DOHH2 (cell line): ENCODE measurements around the gene CNTNAP5.

Source experiments
- H3F3A ChIP-seq: fragments of 200-600 bp; sonication (generic), shearing (Covaris generic); 2 replicates; pipeline ENCODE4 v1.6.0; 2016; ENCODE audit warnings: antibody characterized with exemption, mild to moderate bottlenecking; ENCODE audit not compliant: control insufficient read depth, insufficient read depth
- H3K27ac ChIP-seq: fragments of 200-600 bp; sonication (generic); 2 replicates; pipeline ENCODE4 v1.5.1; 2014; ENCODE audit warnings: low read depth, mild to moderate bottlenecking, low read length, moderate library complexity
- H3K27me3 ChIP-seq: fragments of 200-600 bp; sonication (generic); 2 replicates; pipeline ENCODE4 v1.6.1; 2014; ENCODE audit warnings: mild to moderate bottlenecking, low read length, mixed read lengths; ENCODE audit not compliant: control insufficient read depth
- H3K36me3 ChIP-seq: fragments of 200-600 bp; sonication (generic); 2 replicates; pipeline ENCODE4 v1.6.1; 2014; ENCODE audit warnings: mild to moderate bottlenecking, low read length, moderate library complexity, mixed read lengths; ENCODE audit not compliant: control insufficient read depth
- H3K4me1 ChIP-seq: fragments of 200-600 bp; sonication (generic); 2 replicates; pipeline ENCODE4 v1.6.1; 2014; ENCODE audit warnings: mild to moderate bottlenecking, low read length, mixed read lengths; ENCODE audit not compliant: control insufficient read depth
- H3K4me2 ChIP-seq: fragments of 200-600 bp; sonication (generic); 2 replicates; pipeline ENCODE4 v1.6.0; 2014; ENCODE audit warnings: mild to moderate bottlenecking, low read length, moderate library complexity
- H3K4me3 ChIP-seq: fragments of 200-600 bp; sonication (generic); 2 replicates; pipeline ENCODE4 v1.5.1; 2014; ENCODE audit warnings: mild to moderate bottlenecking, low read length, mixed read lengths
- H3K79me2 ChIP-seq: fragments of 200-600 bp; sonication (generic); 2 replicates; pipeline ENCODE4 v1.6.1; 2014; ENCODE audit warnings: mild to moderate bottlenecking, low read length, mixed read lengths; ENCODE audit not compliant: control insufficient read depth
- H3K9me2 ChIP-seq: fragments of 200-600 bp; sonication (generic); replicated peaks from 2 replicates; pipeline ENCODE4 v1.6.1; 2014; ENCODE audit warnings: mild to moderate bottlenecking, low read length, mixed read lengths; ENCODE audit not compliant: control insufficient read depth
- H3K9me3 ChIP-seq: fragments of 200-600 bp; sonication (generic); 2 replicates; pipeline ENCODE4 v1.6.1; 2014; ENCODE audit warnings: antibody characterized with exemption, low read length, mixed read lengths; ENCODE audit not compliant: control insufficient read depth, insufficient read depth
- H4K20me1 ChIP-seq: fragments of 200-600 bp; sonication (generic); 2 replicates; pipeline ENCODE4 v1.6.0; 2014; ENCODE audit warnings: low read depth, mild to moderate bottlenecking, antibody characterized with exemption, low read length, moderate library complexity; ENCODE audit not compliant: control insufficient read depth, insufficient read depth
- EZH2phosphoT487 ChIP-seq: fragments of 200-600 bp; sonication (generic); IDR thresholded peaks from 2 replicates; pipeline ENCODE4 v1.6.1; 2017; ENCODE audit warnings: borderline replicate concordance, mild to moderate bottlenecking, antibody characterized with exemption, low read length, moderate library complexity, mixed read lengths
- TF ChIP-seq, protein P1 (sequence below): fragments of 200-600 bp; sonication (generic); IDR thresholded peaks from one replicate; pipeline ENCODE4 v1.5.1; 2014; ENCODE audit warnings: antibody characterized with exemption, mild to moderate bottlenecking, low read depth, low read length; ENCODE audit not compliant: poor library complexity, severe bottlenecking

CNTNAP5 gene

DNA sequence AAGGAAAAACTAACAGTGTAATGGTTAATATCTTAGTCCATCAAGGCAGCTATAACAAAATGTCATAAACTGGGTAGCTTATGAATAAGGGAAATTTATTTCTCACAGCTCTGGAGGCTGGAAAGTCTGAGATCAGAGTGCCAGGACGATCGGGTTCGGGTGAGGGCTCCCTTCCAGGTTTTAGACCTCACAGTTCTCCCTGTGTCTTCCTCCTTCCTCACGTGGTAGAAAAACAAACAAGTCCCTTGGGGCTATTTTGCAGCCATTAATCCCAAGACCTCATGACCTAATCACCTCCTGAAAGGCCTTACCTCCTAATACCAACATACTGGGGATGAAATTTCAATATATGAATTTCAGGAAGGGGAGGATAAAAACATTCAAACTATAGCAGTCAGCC lies 455.9 kb downstream of the CNTNAP5 start:
- H3K79me2 ChIP-seq = no peaks in the 10 kb centered on the region
- no peak for TF ChIP-seq EZH2phosphoT487
- TF ChIP-seq, protein P1, sequence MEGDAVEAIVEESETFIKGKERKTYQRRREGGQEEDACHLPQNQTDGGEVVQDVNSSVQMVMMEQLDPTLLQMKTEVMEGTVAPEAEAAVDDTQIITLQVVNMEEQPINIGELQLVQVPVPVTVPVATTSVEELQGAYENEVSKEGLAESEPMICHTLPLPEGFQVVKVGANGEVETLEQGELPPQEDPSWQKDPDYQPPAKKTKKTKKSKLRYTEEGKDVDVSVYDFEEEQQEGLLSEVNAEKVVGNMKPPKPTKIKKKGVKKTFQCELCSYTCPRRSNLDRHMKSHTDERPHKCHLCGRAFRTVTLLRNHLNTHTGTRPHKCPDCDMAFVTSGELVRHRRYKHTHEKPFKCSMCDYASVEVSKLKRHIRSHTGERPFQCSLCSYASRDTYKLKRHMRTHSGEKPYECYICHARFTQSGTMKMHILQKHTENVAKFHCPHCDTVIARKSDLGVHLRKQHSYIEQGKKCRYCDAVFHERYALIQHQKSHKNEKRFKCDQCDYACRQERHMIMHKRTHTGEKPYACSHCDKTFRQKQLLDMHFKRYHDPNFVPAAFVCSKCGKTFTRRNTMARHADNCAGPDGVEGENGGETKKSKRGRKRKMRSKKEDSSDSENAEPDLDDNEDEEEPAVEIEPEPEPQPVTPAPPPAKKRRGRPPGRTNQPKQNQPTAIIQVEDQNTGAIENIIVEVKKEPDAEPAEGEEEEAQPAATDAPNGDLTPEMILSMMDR = no peak
- no peak overlapping the region for H3K4me3 ChIP-seq
- no peaks in the 10 kb centered on the region for H3K27me3 ChIP-seq
- no peaks in the 10 kb centered on the region; the same call in 1 of the 2 replicates for H3K9me2 ChIP-seq
- H3K36me3 ChIP-seq = no peaks in the 10 kb centered on the region
- no peaks in the 10 kb centered on the region for H3F3A ChIP-seq
- H3K4me1 ChIP-seq = no peaks in the 10 kb centered on the region
- no peak overlapping the region for H3K27ac ChIP-seq
- no peaks in the 10 kb centered on the region for H3K9me3 ChIP-seq
- no peak overlapping the region for H3K4me2 ChIP-seq
- no peaks in the 10 kb centered on the region for H4K20me1 ChIP-seq

- Histone ChIP-seq H3F3A (no peaks in the 10 kb centered on the region), H3K27me3 (no peaks in the 10 kb centered on the region), H3K79me2 (no peaks in the 10 kb centered on the region), H3K27ac (no peak overlapping the region), H3K4me2 (no peak overlapping the region), H3K4me1 (no peaks in the 10 kb centered on the region), H3K9me2 (no peaks in the 10 kb centered on the region; the same call in 1 of the 2 replicates), H3K36me3 (no peaks in the 10 kb centered on the region), H4K20me1 (no peaks in the 10 kb centered on the region), H3K4me3 (no peak overlapping the region), H3K9me3 (no peaks in the 10 kb centered on the region)
- no peak for TF ChIP-seq EZH2phosphoT487
- TF ChIP-seq, protein P1 = no peak
Observed at GRCh38 chr2:124482044-124482443, 457.0 kb downstream of the CNTNAP5 start.

GRCh38 chr2:124482551-124482950 lies 457.5 kb downstream of the CNTNAP5 start:
- Histone ChIP-seq H3F3A (no peaks in the 10 kb centered on the region), H3K27ac (no peak overlapping the region), H3K36me3 (no peaks in the 10 kb centered on the region), H3K79me2 (no peaks in the 10 kb centered on the region), H3K4me2 (no peak overlapping the region), H3K4me1 (no peaks in the 10 kb centered on the region), H3K9me3 (no peaks in the 10 kb centered on the region), H3K27me3 (no peaks in the 10 kb centered on the region), H4K20me1 (no peaks in the 10 kb centered on the region), H3K9me2 (no peaks in the 10 kb centered on the region; the same call in 1 of the 2 replicates), H3K4me3 (no peak overlapping the region)
- TF ChIP-seq, protein P1 = no peak
- TF ChIP-seq EZH2phosphoT487 = no peak
